GM21825 (cell line): ENCODE results near the gene ELMO1.

Experiments used
- ATAC-seq: cut with Tn5 transposase; IDR thresholded peaks from one replicate; pipeline ENCODE4 v1.9.1; 2021; ENCODE audit warnings: mild to moderate bottlenecking, moderate library complexity; ENCODE audit not compliant: unreplicated experiment

ELMO1 gene

DNA sequence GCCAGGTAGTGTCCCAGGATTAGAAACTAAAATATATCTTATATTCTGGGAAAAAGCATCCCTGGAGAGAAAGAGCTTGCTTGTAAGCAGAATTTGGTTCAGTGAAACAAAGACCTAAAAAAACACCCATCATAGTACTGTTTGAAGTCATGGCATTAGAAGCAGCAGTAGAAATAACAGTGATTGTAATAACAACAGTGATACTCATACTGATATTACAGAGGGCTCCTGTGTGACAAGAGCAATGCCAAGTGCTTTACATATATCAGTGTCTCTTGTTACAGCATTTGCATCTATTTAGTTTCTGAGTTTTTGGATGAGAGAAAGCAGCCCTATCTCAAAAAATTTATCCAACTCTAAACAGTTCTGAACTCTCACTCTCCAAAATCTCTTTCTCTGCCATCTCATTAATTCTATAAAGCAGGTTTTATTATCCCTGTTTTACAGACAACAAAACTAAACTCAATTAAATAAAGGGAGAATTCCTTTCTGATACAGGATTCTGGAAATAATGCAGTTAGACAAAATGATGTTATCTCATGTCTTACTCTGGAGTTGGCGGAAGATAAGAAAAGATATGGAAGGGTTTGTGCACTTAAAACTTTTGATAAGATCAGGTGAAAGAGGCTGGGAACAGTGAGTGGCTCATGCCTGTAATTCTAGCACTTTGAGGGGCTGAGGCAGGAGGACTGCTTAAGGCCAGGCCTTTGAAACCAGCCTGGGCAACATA lies 577.9 kb downstream of the ELMO1 start:
- no peak for ATAC-seq

- ATAC-seq, result no peak
Observed at GRCh38 chr7:36868727-36869411, 579.8 kb downstream of the ELMO1 start.

DNA sequence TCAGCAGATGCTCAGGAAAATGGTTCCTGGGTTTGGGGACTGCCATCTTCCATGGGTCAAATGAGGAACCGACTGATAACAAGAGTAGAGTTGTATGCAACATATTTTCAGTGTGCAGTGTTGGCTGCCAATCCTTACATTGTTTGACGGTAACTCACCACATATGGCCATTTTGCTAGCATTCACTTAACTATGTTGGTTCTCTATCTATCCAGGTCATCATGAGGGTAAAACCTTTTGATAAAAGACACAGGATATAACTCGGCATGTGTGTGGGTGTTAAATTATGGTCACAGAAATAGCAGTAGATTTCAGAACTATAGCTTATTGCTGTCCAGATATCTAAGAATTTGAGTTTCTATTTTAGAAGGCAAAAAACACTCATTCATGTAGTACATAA lies 583.6 kb downstream of the ELMO1 start:
- no peak for ATAC-seq

DNA sequence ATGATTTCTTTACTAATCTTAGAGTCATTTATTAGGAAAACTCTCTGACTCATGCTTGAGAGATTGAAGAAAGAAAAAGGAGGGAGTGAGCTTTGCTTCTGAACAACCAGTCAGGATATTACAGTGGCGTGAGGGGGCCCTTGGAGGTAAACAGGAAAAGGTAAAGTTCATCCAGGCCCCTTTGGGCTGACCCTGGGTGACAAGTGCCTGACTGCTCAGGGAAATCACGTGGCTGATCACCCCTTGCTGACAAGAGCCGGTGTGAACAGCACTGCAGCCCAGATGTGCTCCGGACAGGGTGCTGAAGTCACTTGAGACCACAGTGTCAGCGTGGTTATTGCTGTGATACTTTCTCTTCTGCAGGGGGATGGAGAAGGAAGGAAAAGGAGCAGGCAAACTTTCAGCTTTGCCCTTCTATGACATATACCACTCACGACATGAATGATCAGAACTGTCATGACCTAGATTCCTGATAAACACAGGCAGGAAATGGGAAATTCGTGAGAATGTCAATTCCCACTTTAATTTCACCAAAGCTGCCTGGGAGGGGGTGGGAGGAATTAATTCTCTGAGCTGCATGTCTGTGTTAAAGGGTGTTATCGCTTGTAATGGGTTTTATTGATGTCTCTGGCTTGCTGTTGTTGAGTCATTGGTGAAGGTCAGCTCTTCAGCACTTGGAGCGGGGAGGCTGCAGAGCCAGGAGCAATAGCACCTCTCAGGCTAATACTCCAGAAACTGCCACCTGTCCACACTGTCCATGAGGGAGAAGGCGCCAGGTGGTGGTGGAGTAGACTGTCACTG lies 584.6 kb downstream of the ELMO1 start:
- no peak for ATAC-seq

GRCh38 chr7:36862771-36863261 lies 585.8 kb downstream of the ELMO1 start:
- ATAC-seq, result no peak

DNA sequence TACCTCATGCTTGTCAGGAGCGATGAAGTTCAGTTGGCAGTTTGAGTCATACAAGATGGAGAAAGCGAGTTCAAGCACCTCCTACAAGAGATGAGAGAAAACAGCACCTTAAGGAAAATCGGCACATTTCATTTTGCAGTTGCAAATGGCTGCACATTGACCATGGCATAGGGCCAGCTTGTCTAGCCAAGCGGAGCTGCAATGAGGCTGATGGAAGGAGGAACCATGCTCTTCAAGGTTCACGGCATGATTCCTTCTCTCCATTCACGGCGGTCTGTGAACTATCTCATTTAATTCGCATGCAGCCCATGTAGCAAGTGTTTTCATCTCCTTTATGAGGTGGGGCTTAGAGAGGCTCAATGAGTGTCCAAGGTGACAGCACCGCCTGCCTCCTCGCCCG lies 587.0 kb downstream of the ELMO1 start:
- no peak for ATAC-seq

- ATAC-seq, result no peak
Observed at GRCh38 chr7:36860681-36861080, 588.0 kb downstream of the ELMO1 start.

- ATAC-seq, result no peak
Observed at GRCh38 chr7:36855330-36855729, 593.3 kb downstream of the ELMO1 start.

DNA sequence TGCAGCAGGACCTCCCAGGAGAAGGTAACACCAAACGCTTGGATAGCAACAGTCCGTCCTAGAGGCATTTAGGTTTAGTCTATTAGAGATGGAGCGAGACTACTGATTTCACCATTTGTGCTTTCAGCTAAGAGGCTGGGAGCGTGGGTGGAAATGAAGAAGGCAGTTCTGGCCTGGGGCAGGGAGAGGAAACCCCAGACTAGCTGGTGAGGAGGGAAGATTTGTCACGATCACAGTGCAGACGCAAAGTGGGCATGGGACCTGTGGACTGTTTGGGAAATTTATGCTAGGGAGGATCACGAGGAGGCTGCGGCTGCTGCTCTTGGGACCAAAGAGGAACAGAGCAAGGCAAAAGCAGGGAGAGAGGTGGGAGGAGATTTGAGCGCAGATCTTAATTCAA lies 594.0 kb downstream of the ELMO1 start:
- ATAC-seq, result no peak

DNA sequence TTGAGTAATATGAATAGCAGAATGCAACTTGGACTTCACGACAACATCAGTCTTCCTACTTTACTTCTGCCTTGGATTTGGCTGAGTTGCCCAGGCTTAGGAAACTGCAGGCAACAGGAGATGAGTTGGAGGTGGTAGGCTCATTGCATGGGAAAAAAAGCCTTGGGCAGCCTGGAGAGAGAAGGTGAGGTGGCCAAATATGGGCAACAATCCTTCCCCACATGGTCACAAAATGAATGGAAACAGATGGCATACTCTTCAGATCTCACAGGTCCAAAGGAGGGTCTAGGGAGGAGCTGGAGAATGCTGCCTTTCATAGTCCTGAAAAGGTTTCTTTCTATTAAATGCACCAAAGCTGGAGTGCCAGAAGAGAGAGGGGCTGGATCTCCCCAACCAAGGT lies 595.7 kb downstream of the ELMO1 start:
- ATAC-seq, result no peak

- no peak for ATAC-seq
Observed at GRCh38 chr7:36852017-36852416, 596.6 kb downstream of the ELMO1 start.

GRCh38 chr7:36851382-36851781 lies 597.3 kb downstream of the ELMO1 start:
- no peak for ATAC-seq

DNA sequence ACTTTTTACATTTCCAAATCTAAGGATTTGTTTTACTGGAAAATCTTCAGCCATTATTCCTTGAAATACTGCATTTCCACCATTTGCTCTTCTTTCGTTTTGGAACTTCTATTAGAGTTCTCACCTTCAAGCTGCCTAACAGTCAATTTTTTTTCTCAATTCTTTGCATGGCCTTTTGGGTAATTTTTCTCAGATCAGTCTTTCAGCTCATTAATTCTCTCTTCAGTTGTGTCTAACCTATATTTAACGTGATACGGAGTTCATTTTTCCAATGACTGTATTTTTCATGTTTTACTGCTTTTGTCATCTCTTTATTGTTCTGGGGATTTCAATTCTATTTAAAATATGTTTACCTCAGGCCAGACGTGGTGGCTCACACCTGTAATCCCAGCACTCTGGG lies 600.7 kb downstream of the ELMO1 start:
- no peak for ATAC-seq

- ATAC-seq, result no peak
Observed at GRCh38 chr7:36844374-36844773, 604.3 kb downstream of the ELMO1 start.

GRCh38 chr7:36840904-36841303 lies 607.8 kb downstream of the ELMO1 start:
- no peak for ATAC-seq

GRCh38 chr7:36838616-36839225 lies 609.9 kb downstream of the ELMO1 start:
- ATAC-seq, result no peak

GRCh38 chr7:36831049-36831448 lies 617.6 kb downstream of the ELMO1 start:
- ATAC-seq, result no peak

GRCh38 chr7:36827726-36828703 lies 620.6 kb downstream of the ELMO1 start:
- no peak for ATAC-seq

DNA sequence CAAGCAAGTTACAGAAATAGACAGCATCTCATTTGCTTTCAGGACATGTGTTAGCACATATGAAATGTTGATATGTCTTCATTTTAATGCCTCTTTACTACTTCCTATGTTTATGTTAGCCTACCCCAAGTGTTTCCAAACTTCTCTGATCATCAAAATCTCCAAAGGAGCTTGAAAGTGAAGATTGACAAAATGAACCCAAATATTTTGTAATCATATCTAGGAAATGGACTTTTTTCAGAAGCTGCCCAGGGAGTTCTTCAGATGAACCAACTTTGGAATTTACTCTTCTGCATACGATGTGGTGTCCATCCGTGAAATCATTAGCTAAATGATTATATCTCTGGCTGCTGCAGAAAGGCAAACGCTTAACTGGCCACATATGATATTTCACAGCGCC lies 623.2 kb downstream of the ELMO1 start:
- no peak for ATAC-seq

DNA sequence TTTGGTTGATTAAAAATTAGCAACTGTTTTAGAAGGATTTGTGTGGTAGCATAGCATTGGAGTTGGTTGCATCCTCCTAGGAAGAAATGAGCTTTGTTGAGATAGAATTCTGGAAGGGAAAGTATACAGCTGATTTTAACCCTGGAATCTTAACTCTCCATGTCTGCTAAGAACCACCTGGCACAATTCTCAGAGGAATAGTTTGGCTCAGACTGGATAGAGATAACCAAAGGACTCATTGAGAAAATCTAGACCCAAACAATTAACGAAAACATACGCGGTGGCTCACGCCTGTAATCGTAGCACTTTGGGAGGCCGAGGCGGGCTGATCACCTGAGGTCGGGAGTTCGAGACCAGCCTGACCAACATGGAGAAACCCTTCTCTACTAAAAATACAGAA lies 625.3 kb downstream of the ELMO1 start:
- ATAC-seq, result no peak
